Epidermal melanocyte (primary cell): Measurements from ENCODE around the gene WDR27.
"Not testable (repeated sequence)": the region's sequence is repeated elsewhere in the genome, so short reads cannot be mapped to it uniquely, and the experiment has no call there.

Experiments
- DNase-seq: peaks from one replicate; pipeline ENCODE4 v3.0.0; 2011; ENCODE audit warnings: low spot score; ENCODE audit not compliant: insufficient read length

WDR27 gene

GRCh38 chr6:169491482-169491881 lies 210.3 kb downstream of the WDR27 start:
- DNase-seq, result no peak

GRCh38 chr6:169490830-169491229 lies 211.0 kb downstream of the WDR27 start:
- no peak for DNase-seq

GRCh38 chr6:169490246-169490641 lies 211.6 kb downstream of the WDR27 start:
- DNase-seq, result no peak

GRCh38 chr6:169489563-169490245 lies 212.1 kb downstream of the WDR27 start:
- no peak for DNase-seq

GRCh38 chr6:169487579-169488436 lies 214.0 kb downstream of the WDR27 start:
- DNase-seq, result no peak

GRCh38 chr6:169479783-169480495 lies 221.9 kb downstream of the WDR27 start:
- no peak for DNase-seq

- DNase-seq, result no peak
These were observed 227.5 kb downstream of the WDR27 start for GRCh38 chr6:169474362-169474761.

- no peak for DNase-seq
These were observed 228.2 kb downstream of the WDR27 start for GRCh38 chr6:169473663-169474062.

GRCh38 chr6:169472786-169473416 lies 228.9 kb downstream of the WDR27 start:
- no peak for DNase-seq

GRCh38 chr6:169470790-169471189 lies 231.0 kb downstream of the WDR27 start:
- no peak for DNase-seq

GRCh38 chr6:169469028-169469427 lies 232.8 kb downstream of the WDR27 start:
- DNase-seq, result no peak

GRCh38 chr6:169467755-169468154 lies 234.1 kb downstream of the WDR27 start:
- not testable (repeated sequence) for DNase-seq

- DNase-seq, result not testable (repeated sequence)
These were observed 235.6 kb downstream of the WDR27 start for GRCh38 chr6:169466256-169466655.

GRCh38 chr6:169457762-169458161 lies 244.1 kb downstream of the WDR27 start:
- DNase-seq, result no peak

- DNase-seq, result no peak
These were observed 245.0 kb downstream of the WDR27 start for GRCh38 chr6:169456840-169457239.

- no peak for DNase-seq
These were observed 246.4 kb downstream of the WDR27 start for GRCh38 chr6:169455470-169455869.

GRCh38 chr6:169454872-169455204 lies 247.0 kb downstream of the WDR27 start:
- no peak for DNase-seq

GRCh38 chr6:169454204-169454871 lies 247.5 kb downstream of the WDR27 start:
- no peak for DNase-seq

GRCh38 chr6:169452869-169453620 lies 248.8 kb downstream of the WDR27 start:
- DNase-seq, result no peak

- no peak for DNase-seq
These were observed 249.5 kb downstream of the WDR27 start for GRCh38 chr6:169452117-169452868.
